ENCODE data around the gene CHRM4.

- TF ChIP-seq CTCF (conservative IDR thresholded peaks at IDR 0.05; ENCODE audit: low read length) (peak; percentile 97), EZH2phosphoT487 (IDR thresholded peaks at IDR 0.05; ENCODE audit: borderline replicate concordance) (no peak)
Observed at GRCh38 chr11:46352063-46352841, 39.3 kb downstream of the CHRM4 start.
